AG09309 (cell line): ENCODE measurements around the gene KLHL12.
"Not testable (repeated sequence)": the region's sequence is repeated elsewhere in the genome, so short reads cannot be mapped to it uniquely, and the experiment has no call there.

Experiments
- DNase-seq: peaks from one replicate; pipeline ENCODE4 v3.0.0-alpha.2; 2010; ENCODE audit warnings: low read depth
- H3K4me3 ChIP-seq: 2 replicates; pipeline ENCODE4 v1.5.1; 2011; ENCODE audit warnings: mild to moderate bottlenecking, low read depth, low read length, moderate library complexity; ENCODE audit not compliant: control insufficient read depth
- CTCF ChIP-seq: IDR thresholded peaks from 2 replicates; pipeline ENCODE4 v1.5.1; 2011; ENCODE audit warnings: mild to moderate bottlenecking, low read depth, low read length, inconsistent platforms; ENCODE audit not compliant: insufficient read depth, control insufficient read depth; ENCODE audit errors: missing control alignments

The KLHL12 gene

DNA sequence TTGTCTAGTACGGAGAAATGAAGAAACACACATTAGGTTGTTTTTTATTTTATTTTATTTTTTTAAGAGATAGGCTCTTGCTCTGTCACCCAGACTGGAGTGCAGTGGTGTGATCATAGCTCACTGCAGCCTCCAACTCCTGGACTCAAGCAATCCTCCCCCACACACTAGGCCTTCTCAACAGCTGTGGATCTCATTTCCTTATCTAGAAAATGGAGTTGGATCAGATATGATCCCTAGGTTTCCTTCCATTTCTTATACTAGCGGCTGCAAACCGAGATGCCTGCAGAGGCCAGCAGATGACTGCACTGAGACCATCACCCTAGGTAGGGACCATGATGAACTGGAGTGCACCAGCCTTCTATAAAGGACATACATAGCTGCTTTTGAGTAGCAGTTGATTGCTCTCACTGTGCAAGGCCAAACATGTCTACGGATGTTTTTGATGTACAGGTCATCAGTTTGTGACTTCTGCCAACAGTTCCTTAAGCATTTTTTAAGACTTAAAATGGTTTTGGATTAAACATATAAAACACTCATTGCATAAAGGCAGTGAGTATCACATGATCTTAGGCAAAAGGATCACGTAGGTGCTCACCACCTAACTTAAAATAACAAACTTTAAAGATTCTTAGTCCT is 11.4 kb upstream of the KLHL12 start:
- DNase-seq: no peak
- peak; percentile 0 for TF ChIP-seq CTCF
- H3K4me3 ChIP-seq: no peak overlapping the region

DNA sequence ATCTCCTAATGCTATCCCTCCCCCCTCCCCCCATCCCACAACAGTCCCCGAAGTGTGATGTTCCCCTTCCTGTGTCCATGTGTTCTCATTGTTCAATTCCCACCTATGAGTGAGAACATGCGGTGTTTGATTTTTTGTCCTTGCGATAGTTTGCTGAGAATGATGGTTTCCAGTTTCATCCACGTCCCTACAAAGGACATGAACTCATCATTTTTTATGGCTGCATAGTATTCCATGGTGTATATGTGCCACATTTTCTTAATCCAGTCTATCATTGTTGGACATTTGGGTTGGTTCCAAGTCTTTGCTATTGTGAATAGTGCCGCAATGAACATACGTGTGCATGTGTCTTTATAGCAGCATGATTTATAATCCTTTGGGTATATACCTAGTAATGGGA is 9.4 kb upstream of the KLHL12 start:
- H3K4me3 ChIP-seq, DNase-seq: not testable (repeated sequence)

DNA sequence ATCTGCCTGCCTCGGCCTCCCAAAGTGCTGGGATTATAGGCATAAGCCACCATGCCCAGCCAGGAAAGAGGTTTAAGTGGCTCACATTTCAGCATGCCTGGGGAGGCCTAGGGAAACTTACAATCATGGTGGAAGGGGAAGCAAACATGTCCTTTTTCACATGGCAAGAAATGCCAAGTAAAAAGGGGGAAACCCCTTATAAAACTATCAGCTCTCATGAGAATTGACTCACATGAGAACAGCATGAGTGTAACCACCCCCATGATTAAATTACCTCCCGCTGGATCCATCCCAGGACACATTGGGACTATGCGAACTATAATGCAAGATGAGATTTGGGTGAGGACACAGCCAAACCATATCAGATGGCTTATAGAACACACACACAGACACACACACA is 8.8 kb upstream of the KLHL12 start:
- no peak for DNase-seq
- no peak overlapping the region for H3K4me3 ChIP-seq
- TF ChIP-seq CTCF: no peak

- DNase-seq: no peak
- H3K4me3 ChIP-seq: no peak overlapping the region
- TF ChIP-seq CTCF: no peak
Measured at GRCh38 chr1:202934755-202935154, 7.7 kb upstream of the KLHL12 start.

DNA sequence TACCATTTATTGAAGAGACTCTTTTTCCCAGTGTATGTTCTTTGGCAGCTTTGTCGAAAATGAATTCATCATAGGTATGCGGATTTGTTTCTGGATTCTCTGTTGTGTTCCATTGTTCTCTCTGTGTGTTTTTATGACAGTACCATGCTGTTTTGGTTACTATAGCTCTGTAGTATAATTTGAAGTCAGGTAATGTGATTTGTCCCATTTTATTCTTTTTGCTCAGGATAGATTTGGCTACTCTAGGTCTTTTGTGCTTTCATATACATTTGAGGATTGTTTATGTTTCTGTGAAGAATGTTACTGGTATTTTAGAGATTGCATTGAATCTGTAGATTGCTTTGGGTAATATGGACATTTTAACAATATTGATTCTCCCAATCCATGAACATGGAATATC is 5.4 kb upstream of the KLHL12 start:
- H3K4me3 ChIP-seq: no peak overlapping the region
- no peak for TF ChIP-seq CTCF
- no peak for DNase-seq

- DNase-seq: no peak
- H3K4me3 ChIP-seq: no peak overlapping the region
- TF ChIP-seq CTCF: no peak
Measured at GRCh38 chr1:202923533-202923932, 3.5 kb downstream of the KLHL12 start.

DNA sequence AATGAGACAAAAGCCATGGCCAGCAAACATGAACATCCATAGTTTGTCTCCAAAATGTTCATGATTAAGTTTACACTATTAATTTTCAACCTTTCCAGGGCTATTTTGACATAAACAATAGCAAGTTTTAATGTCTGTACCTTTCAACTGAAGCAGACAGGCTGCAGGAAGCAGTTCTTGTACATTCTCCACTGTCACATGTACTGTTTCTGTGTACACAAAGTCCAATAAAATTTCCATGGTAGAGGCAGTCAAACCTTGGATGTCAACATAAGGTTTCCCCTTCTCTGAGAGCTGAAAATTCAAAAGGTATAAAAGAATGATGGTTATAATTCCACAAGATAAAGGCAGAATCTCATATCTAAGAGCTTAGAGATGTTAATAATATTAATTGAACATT is 7.4 kb downstream of the KLHL12 start:
- no peak for DNase-seq
- no peak overlapping the region for H3K4me3 ChIP-seq
- no peak for TF ChIP-seq CTCF

GRCh38 chr1:202915146-202915545 is 11.9 kb downstream of the KLHL12 start:
- TF ChIP-seq CTCF: no peak
- no peak for DNase-seq
- no peak overlapping the region for H3K4me3 ChIP-seq

- DNase-seq, H3K4me3 ChIP-seq: not testable (repeated sequence)
Measured at GRCh38 chr1:202912476-202912875, 14.6 kb downstream of the KLHL12 start.
